Keratinocyte (primary cell): ENCODE results near the gene EPB41L2. TPM values are rescaled to one million over a fixed set of nuclear protein-coding genes. Genes with fewer than 3 reads are reported as not detected.

Source experiments
- DNase-seq: peaks from one replicate; pipeline ENCODE4 v3.0.0-alpha.2; 2011; ENCODE audit warnings: low read depth, missing footprints, low spot score
- FAIRE-seq: peaks from 2 replicates; lab custom pipeline; 2011; peaks lifted over from hg19 to GRCh38; lab: Jason Lieb, UNC
- H2AFZ ChIP-seq: 2 replicates; pipeline ENCODE4 v1.6.0; 2012; ENCODE audit warnings: low read length, control low read depth, inconsistent platforms; ENCODE audit not compliant: control insufficient read depth
- H3K27ac ChIP-seq: 2 replicates; pipeline ENCODE4 v1.5.1; 2011; ENCODE audit warnings: low read length; ENCODE audit not compliant: control insufficient read depth, insufficient read depth
- H3K27me3 ChIP-seq: 3 replicates; pipeline ENCODE4 v1.6.0; 2011; ENCODE audit warnings: low read length; ENCODE audit not compliant: control insufficient read depth, insufficient read depth; ENCODE audit errors: extremely low read depth
- H3K36me3 ChIP-seq, 2 experiments: 2 replicates in 1 of 2; 3 replicates in 1 of 2; pipeline ENCODE4 v1.5.1; 2011; ENCODE audit warnings: low read length in 2 of 2, mild to moderate bottlenecking in 1 of 2; ENCODE audit not compliant: control insufficient read depth in 2 of 2, insufficient read depth in 2 of 2; ENCODE audit errors: extremely low read depth in 1 of 2
- H3K4me1 ChIP-seq: 3 replicates; pipeline ENCODE4 v1.5.1; 2011; ENCODE audit warnings: low read length; ENCODE audit not compliant: control insufficient read depth, insufficient read depth; ENCODE audit errors: extremely low read depth
- H3K4me2 ChIP-seq: 3 replicates; pipeline ENCODE4 v1.6.0; 2011; ENCODE audit warnings: low read depth, low read length; ENCODE audit not compliant: control insufficient read depth, insufficient read depth; ENCODE audit errors: extremely low read depth
- H3K4me3 ChIP-seq, 3 experiments: fragments of 200-600 bp in 1 of 3; sonication (generic) in 1 of 3; 2 replicates in 2 of 3; 3 replicates in 1 of 3; pipeline ENCODE4 v1.5.1; 2011 to 2016; ENCODE audit warnings: low read length in 3 of 3, mild to moderate bottlenecking in 3 of 3, control low read depth in 2 of 3, inconsistent platforms in 1 of 3, low read depth in 1 of 3, mixed read lengths in 1 of 3, mixed run types in 1 of 3, moderate library complexity in 1 of 3; ENCODE audit not compliant: control insufficient read depth in 2 of 3, insufficient read depth in 2 of 3; ENCODE audit errors: extremely low read depth in 1 of 3
- H3K79me2 ChIP-seq: 2 replicates; pipeline ENCODE4 v1.6.0; 2012; ENCODE audit warnings: low read length; ENCODE audit not compliant: control insufficient read depth, insufficient read depth
- H3K9ac ChIP-seq: 3 replicates; pipeline ENCODE4 v1.6.0; 2011; ENCODE audit warnings: low read length; ENCODE audit not compliant: control insufficient read depth, insufficient read depth; ENCODE audit errors: extremely low read depth
- H3K9me1 ChIP-seq: 3 replicates; pipeline ENCODE4 v1.6.0; 2011; ENCODE audit warnings: low read length; ENCODE audit not compliant: control insufficient read depth, insufficient read depth; ENCODE audit errors: extremely low read depth
- H3K9me3 ChIP-seq: 2 replicates; pipeline ENCODE4 v1.5.1; 2012; ENCODE audit warnings: low read depth, low read length; ENCODE audit not compliant: control insufficient read depth
- H4K20me1 ChIP-seq: 3 replicates; pipeline ENCODE4 v1.6.0; 2011; ENCODE audit warnings: low read length; ENCODE audit not compliant: control insufficient read depth, insufficient read depth; ENCODE audit errors: extremely low read depth
- EZH2 ChIP-seq: IDR thresholded peaks from one replicate; pipeline ENCODE4 v1.6.1; 2012; ENCODE audit warnings: inconsistent platforms, mild to moderate bottlenecking, low read length, moderate library complexity
- dilution Hi-C: fragments of 300-500 bp; cut with MboI; formaldehyde crosslinking; loops from one replicate; pipeline ENCODE4 v1.7.0; 2020; ENCODE audit warnings: low sequenced_read_pairs; ENCODE audit not compliant: extremely low pct_ligation_motif_present
- polyA plus RNA-seq, 5 experiments: library from polyadenylated mRNA; depleted of rRNA in 3 of 5; stranded (reverse) in 3 of 5; stranded (forward) in 1 of 5; unstranded in 1 of 5; fragments of >200 nt; gene quantifications; 1 replicate in 1 of 5; 2 replicates in 3 of 5; 3 replicates in 1 of 5; pipeline versions ENCODE4 v1.2.1 to v1.2.3, GENCODE V29; 2011 to 2012; ENCODE audit warnings: missing spikeins in 2 of 5, low read depth in 1 of 5, low replicate concordance in 1 of 5
- TF ChIP-seq, protein P1 (sequence below), 3 experiments: IDR thresholded peaks in 1 of 3; conservative IDR thresholded peaks in 1 of 3; optimal IDR thresholded peaks in 1 of 3; 2 replicates in 2 of 3; 3 replicates in 1 of 3; pipeline versions ENCODE3 to v1.5.1; 2011; ENCODE audit warnings: low read length in 3 of 3, mild to moderate bottlenecking in 3 of 3, moderate library complexity in 2 of 3, control low read depth in 1 of 3, inconsistent platforms in 1 of 3; ENCODE audit not compliant: insufficient read depth in 2 of 3; ENCODE audit errors: extremely low read depth in 1 of 3

The EPB41L2 gene
- polyA plus RNA-seq, 1 donor (not counting 4 experiments of a cell fraction or from before 2014, with no cell fraction given): 22.0 TPM

- Histone ChIP-seq H4K20me1 (no peaks in the 10 kb centered on the region), H3K4me2 (no peak overlapping the region), H3K79me2 (no peaks in the 10 kb centered on the region), H2AFZ (no peak overlapping the region), H3K9ac (no peak overlapping the region), H3K36me3 (no peaks in the 10 kb centered on the region), H3K27ac (no peak overlapping the region), H3K9me3 (no peaks in the 10 kb centered on the region), H3K4me3 (no peak overlapping the region), H3K9me1 (no peaks in the 10 kb centered on the region), H3K4me1 (peaks cover 6% of the 10 kb centered on the region), H3K27me3 (no peaks in the 10 kb centered on the region)
- dilution Hi-C loops: no loop called here
- no peak for FAIRE-seq
- DNase-seq: no peak
- TF ChIP-seq EZH2: no peak
- TF ChIP-seq, protein P1, sequence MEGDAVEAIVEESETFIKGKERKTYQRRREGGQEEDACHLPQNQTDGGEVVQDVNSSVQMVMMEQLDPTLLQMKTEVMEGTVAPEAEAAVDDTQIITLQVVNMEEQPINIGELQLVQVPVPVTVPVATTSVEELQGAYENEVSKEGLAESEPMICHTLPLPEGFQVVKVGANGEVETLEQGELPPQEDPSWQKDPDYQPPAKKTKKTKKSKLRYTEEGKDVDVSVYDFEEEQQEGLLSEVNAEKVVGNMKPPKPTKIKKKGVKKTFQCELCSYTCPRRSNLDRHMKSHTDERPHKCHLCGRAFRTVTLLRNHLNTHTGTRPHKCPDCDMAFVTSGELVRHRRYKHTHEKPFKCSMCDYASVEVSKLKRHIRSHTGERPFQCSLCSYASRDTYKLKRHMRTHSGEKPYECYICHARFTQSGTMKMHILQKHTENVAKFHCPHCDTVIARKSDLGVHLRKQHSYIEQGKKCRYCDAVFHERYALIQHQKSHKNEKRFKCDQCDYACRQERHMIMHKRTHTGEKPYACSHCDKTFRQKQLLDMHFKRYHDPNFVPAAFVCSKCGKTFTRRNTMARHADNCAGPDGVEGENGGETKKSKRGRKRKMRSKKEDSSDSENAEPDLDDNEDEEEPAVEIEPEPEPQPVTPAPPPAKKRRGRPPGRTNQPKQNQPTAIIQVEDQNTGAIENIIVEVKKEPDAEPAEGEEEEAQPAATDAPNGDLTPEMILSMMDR (optimal IDR thresholded peaks at IDR 0.05 in 1 of 3, IDR thresholded peaks at IDR 0.05 in 1 of 3, conservative IDR thresholded peaks at IDR 0.05 in 1 of 3; ENCODE audit: extremely low read depth in 1 of 3, insufficient read depth in 2 of 3, low read length in 3 of 3): no peak
Measured at GRCh38 chr6:131068165-131068564, 5.1 kb upstream of the EPB41L2 start.

DNA sequence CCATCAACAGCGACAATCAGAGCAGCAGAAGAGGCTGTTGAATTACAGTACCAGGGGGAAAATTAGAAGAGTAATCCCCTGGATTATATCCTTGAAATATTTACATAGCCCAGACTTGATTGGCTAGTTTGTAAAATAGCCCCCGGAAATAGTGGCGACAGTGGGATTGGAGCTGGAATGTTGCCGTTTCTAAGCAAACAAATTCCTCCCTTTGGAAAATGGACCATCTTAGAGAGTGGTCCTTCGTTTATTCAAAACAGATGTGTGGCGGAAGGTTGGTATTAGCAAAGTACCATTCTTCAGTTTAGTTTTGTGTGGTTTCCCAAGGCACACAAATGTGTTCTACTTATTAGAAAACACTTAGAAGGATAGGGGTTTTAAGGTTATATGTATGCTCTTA, 4.5 kb upstream of the EPB41L2 start:
- H3K4me2 ChIP-seq: no peak overlapping the region

More for the DNA sequence above, 4.5 kb upstream of the EPB41L2 start:
- Histone ChIP-seq H3K79me2 (no peaks in the 10 kb centered on the region), H3K27ac (no peak overlapping the region), H4K20me1 (no peaks in the 10 kb centered on the region), H3K4me3 (no peak overlapping the region), H3K4me1 (peaks cover 6% of the 10 kb centered on the region), H3K9me1 (no peaks in the 10 kb centered on the region), H3K27me3 (no peaks in the 10 kb centered on the region), H3K9ac (no peak overlapping the region), H2AFZ (no peak overlapping the region), H3K9me3 (no peaks in the 10 kb centered on the region), H3K36me3 (no peaks in the 10 kb centered on the region)
- DNase-seq (no peak), FAIRE-seq (no peak)
- no peak for TF ChIP-seq EZH2
- TF ChIP-seq, protein P1 (optimal IDR thresholded peaks at IDR 0.05 in 1 of 3, IDR thresholded peaks at IDR 0.05 in 1 of 3, conservative IDR thresholded peaks at IDR 0.05 in 1 of 3; ENCODE audit: extremely low read depth in 1 of 3, insufficient read depth in 2 of 3, low read length in 3 of 3): no peak
- dilution Hi-C loops: no loop called here
